ENCODE results near the gene PLAGL1. TPM values are rescaled to one million over a fixed set of nuclear protein-coding genes. Genes with fewer than 3 reads are reported as not detected.

Gene PLAGL1
- total RNA-seq, 1 experiment from 2014 or later, result 24.3 TPM

GRCh38 chr6:144053601-144054000 lies 45.5 kb upstream of the PLAGL1 start:
- no peak overlapping the region for H3K4me3 ChIP-seq (ENCODE audit: low read depth in 2 of 2, low read length in 2 of 2)
- POLR2A ChIA-PET, result no interaction called here
- no TSS peak for BruUV-seq (replicated peaks)
- H3K27me3 ChIP-seq (ENCODE audit: control insufficient read depth, insufficient read depth, low read length), result no peaks in the 10 kb centered on the region; the same call in 1 of the 2 replicates
- DNase-seq (ENCODE audit: low read depth, low spot score), result no peak
- H3K27ac ChIP-seq (ENCODE audit: low read length), result no peak overlapping the region
- in situ Hi-C loops (cut with HindIII; ENCODE audit: low pct_unique_long_range_greater_than_20kb, low sequenced_read_pairs) (no loop called here), intact Hi-C loops (cut with micrococcal nuclease; ENCODE audit: unreplicated experiment) (no loop called here)
- no peak for ATAC-seq
- H3K4me1 ChIP-seq (ENCODE audit: control insufficient read depth, insufficient read depth, low read length), result no peaks in the 10 kb centered on the region
- CTCF ChIA-PET, result no interaction called here
- TF ChIP-seq SIN3A (IDR thresholded peaks at IDR 0.05; ENCODE audit: borderline replicate concordance, insufficient read depth, low read depth, low read length) (no peak), REST (IDR thresholded peaks at IDR 0.05; ENCODE audit: insufficient read depth in 1 of 2, low read depth in 2 of 2, low read length in 1 of 2) (no peak), POLR2AphosphoS5 (IDR thresholded peaks at IDR 0.05; ENCODE audit: low read depth, low read length) (no peak), CTCF (IDR thresholded peaks at IDR 0.05) (no peak), TCF7L2 (IDR thresholded peaks at IDR 0.05; ENCODE audit: low read depth, low read length) (no peak)
- no peaks in the 10 kb centered on the region for H3K36me3 ChIP-seq (ENCODE audit: control insufficient read depth, insufficient read depth, low read length)
- H3K9me3 ChIP-seq (ENCODE audit: control insufficient read depth, insufficient read depth, low read depth, low read length), result no peaks in the 10 kb centered on the region

GRCh38 chr6:144052488-144052887 lies 44.4 kb upstream of the PLAGL1 start:
- intact Hi-C loops (cut with micrococcal nuclease; ENCODE audit: unreplicated experiment), result no loop called here
- no peak overlapping the region for H3K4me3 ChIP-seq (ENCODE audit: low read depth in 2 of 2, low read length in 2 of 2)
- H3K27ac ChIP-seq (ENCODE audit: low read length), result no peak overlapping the region
- H3K4me1 ChIP-seq (ENCODE audit: control insufficient read depth, insufficient read depth, low read length), result no peaks in the 10 kb centered on the region
- H3K9me3 ChIP-seq (ENCODE audit: control insufficient read depth, insufficient read depth, low read depth, low read length), result no peaks in the 10 kb centered on the region
- POLR2A ChIA-PET, result no interaction called here
- H3K36me3 ChIP-seq (ENCODE audit: control insufficient read depth, insufficient read depth, low read length), result no peaks in the 10 kb centered on the region
- BruUV-seq (replicated peaks), result no TSS peak
- TF ChIP-seq POLR2AphosphoS5 (IDR thresholded peaks at IDR 0.05; ENCODE audit: low read depth, low read length) (no peak), TCF7L2 (IDR thresholded peaks at IDR 0.05; ENCODE audit: low read depth, low read length) (no peak), CTCF (IDR thresholded peaks at IDR 0.05) (no peak)
- no peak for ATAC-seq
- no peaks in the 10 kb centered on the region; the same call in 1 of the 2 replicates for H3K27me3 ChIP-seq (ENCODE audit: control insufficient read depth, insufficient read depth, low read length)
- no peak for DNase-seq (ENCODE audit: low read depth, low spot score)
- CTCF ChIA-PET, result no interaction called here
- in situ Hi-C loops (cut with HindIII; ENCODE audit: low pct_unique_long_range_greater_than_20kb, low sequenced_read_pairs), result no loop called here
